AG08396 (cell line): ENCODE data around the gene PRDX2.
A peak's percentile ranks its signal among the peaks of the same experiment; 100 is the strongest.
"Not testable (repeated sequence)": the region's sequence is repeated elsewhere in the genome, so short reads cannot be mapped to it uniquely, and the experiment has no call there.

Experiments used
- DNase-seq: peaks from one replicate; pipeline ENCODE4 v3.0.0; 2012; ENCODE audit warnings: low spot score, mixed read lengths

Gene PRDX2

DNA sequence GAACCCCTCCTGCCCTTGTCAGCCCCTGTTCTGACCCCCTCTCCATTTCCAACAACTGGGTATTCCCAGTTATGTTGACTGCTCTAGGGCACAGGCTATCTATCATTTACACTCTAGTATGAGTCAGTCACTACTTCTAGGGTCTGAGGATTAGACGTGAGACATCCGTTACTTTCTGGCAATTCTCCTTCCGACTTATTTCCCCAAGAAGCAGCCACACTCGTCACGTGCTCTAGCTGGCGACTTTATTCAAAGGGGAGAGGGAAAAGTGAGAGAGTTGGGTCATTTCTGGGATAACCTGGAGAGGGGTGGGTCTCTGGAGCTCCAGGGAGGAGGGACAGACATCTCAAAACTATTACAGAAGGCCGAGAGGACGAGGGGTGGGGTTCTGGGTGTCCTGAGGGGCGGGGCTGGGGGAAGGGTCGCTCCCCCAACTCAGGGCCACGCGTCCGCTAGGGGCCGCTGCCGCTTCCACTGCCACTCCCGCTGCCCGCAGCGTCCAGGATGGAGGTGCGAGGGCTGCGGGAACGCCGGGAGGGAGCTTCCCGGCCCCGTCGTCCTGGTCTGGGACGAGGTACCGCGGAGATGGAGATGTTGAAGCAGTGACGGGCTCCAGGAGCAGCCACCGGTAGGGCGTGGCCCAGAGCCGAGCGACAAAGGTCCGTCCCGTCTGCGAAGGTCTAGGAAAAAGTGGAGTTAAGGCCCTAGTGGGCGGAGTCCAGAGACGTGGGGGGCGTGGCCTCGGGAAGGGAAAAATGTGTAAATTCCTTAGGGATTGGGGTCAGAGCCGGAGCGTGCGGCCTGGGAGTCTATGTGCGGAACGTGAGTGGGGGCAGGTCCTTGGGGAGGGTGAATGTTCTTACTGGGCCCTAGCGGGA lies 23.9 kb upstream of the PRDX2 start:
- DNase-seq = peak; percentile 65

DNA sequence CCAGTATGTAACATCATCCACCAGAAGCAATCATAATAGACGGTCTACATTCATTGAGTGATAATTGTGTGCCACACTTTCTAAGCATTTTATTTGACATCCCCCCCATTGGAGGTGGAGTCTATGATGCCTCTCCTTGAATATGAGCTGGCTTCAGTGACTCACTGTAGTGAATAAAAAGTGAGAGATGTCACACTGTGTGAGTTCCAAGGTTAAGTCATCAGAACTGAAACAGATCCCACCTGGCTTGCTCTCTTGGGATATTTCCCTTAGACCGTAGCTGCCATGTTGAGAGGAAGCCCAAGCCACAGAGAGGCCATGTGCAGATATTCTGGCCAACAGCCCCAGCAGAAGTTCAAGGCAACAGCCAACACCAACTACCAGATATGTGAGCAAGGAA lies 20.2 kb upstream of the PRDX2 start:
- DNase-seq = no peak

DNA sequence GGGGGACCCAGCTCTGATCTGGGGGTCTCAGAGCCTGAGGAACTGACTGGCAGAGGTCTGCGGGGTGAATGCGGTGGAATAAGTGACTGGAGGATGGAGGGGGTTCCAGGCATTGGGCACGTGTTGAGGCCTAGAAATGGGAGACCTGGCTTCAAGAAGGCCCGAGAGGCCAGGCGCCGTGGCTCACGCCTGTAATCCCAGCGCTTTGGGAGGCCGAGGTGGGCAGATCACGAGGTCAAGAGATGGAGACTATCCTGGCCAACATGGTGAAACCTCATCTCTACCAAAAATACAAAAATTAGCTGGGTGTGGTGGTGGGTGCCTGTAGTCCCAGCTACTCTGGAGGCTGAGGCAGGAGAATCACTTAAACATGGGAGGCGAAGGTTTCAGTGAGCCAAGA lies 16.2 kb upstream of the PRDX2 start:
- not testable (repeated sequence) for DNase-seq

DNA sequence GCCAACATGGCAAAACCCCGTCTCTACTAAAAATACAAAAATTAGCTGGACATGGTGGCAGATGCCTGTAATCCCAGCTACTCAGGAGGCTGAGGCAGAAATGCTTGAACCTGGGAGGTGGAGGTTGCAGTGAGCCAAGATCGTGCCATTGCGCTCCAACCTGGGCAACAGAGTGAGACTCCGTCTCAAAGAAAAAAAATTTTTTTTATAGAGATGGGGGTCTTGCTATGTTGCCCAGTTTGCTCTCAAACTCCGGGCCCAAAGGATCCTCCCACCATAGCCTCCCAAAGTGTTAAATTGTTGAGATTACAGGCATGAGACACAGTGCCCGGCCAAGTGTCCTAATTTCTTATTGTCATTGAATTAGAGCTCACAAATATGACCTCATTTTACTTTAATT lies 15.6 kb upstream of the PRDX2 start:
- DNase-seq = not testable (repeated sequence)

DNA sequence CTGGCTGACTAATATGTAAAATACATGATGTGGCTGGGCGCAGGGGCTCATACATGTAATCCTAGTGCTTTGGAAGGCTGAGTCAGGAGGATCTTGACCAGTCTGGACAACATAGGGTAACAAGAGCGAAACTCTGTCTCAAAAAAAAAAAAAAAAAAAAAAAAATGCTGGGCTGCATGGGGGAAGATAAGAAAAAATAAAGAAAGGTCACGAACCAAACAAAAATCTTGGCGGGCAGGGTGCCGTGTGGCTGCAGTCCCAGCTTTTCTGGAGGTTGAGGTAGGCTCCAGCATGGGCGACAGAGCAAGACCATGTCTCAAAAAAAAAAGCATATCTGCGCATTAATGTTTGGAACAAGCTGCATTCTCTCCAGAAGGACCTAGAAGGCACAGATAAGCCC lies 13.5 kb upstream of the PRDX2 start:
- DNase-seq = no peak

DNA sequence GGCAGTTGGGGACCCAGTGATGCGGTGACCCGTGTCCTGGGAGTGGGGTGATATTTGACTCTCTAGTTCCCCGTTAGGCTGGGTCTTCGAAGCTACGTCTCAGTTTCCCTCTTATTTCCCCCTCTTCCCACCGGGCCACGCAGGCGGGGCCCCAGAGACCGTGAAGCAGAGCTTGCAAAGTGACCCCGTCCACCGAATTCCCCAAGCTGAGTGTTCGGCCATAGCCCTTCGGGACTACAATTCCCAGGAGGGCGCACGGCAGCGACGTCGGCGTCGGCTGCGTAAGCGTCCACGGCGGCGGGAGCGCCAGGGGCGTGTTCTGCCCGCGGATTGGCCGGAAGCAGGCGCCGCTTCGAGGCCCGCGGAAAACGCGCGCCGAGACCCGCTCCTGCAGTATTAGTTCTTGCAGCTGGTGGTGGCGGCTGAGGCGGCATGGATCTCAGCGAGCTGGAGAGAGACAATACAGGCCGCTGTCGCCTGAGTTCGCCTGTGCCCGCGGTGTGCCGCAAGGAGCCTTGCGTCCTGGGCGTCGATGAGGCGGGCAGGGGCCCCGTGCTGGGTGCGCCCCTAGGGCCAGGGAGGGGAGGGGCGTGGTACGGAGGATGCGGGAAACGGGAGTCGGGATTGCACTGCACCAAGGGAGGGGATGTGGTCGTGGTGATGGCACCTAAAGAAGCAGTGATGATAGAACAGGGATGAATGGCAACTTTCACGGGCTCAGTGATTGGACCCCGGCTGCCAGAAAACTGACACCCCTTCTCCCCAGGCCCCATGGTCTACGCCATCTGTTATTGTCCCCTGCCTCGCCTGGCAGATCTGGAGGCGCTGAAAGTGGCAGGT lies 4.9 kb upstream of the PRDX2 start, which contains the start of gene RNASEH2A:
Gene RNASEH2A, plus strand, starts transcription at position 343 of the 840 bp plus-strand sequence. Its CDS starts 90 bp downstream, at position 433.
- peak; percentile 98 for DNase-seq

DNA sequence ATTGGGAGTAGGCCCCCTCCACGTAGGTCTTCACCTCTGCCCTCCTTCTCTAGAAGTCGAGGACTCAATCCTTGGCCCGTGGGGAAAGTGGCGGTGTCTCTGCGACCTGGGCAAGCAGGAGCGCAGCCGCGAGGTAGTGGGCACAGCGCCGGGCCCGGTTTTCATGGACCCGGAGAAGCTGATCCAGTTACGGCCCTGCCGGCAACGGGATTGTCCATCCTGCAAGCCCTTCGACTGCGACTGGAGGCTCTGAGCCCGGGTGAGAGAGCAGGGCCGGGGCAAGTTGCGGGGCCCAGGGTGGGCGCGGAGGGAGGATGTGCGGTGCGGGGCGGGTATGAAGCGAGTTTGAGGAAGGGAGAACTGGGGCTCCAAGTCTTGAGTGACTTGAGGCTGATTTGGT lies 2.5 kb upstream of the PRDX2 start:
- no peak for DNase-seq

DNA sequence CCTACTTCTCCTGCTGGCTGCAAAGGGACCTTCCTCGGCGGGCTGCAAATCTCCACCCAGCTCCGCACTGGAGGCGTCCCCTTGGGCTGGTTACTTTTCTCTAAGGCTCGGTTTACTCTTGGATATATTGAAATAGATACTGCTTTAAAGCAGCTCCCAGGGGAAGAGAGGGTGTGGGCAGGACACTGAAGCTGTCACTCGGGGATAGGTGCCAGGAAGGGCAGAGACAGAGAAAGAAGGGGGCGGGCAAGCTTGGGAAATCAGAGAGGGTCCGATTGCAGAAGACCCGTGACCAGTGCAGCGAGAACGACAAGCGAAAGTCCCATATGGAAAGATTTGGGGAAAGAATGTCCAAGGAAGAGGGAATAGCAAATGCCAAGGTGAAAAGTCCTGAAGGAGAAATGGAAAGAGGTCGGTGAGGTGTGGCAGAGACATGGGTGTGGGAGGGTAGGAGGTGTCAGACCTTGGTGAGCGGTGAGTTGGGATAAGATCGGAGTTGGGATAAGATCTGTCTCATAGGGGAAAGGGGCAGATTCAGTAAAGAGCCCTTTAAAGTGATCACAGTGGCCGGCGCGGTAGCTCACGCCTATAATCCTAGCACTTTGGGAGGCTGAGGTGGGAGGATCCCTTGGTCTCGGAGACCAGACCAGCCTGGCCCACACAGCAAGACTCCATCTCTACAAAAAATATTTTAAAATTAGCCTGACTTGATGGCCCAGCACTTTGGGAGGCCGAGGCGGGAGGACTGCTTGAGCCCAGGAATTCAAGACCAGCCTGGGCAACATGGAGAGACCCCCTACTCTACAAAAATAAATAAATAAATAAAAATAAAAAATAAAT lies 887 bp upstream of the PRDX2 start:
- DNase-seq = peak; percentile 65

DNA sequence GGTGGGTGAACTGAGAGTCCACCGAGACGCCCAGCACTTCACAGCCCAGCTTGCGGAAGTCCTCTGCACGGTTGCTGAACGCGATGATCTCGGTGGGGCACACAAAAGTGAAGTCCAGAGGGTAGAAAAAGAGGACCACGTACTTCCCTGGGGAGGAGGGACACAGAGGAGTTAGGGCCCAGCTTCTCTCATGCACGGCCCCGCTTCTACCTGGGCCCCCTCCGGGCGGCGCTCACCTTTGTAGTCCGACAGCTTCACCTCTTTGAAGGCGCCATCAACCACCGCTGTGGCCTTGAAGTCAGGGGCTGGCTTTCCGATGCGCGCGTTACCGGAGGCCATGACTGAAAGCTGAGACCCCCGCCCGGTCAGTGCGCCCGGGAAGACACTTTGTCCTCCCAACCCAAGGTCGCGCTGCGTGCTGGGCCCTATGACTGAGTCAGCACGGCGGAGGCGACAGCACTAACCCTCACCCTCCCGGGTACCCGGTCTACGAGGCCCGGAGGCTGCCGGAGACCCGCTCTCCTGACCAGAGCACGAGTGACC lies 606 bp downstream of the PRDX2 start:
- peak; percentile 34 for DNase-seq

DNA sequence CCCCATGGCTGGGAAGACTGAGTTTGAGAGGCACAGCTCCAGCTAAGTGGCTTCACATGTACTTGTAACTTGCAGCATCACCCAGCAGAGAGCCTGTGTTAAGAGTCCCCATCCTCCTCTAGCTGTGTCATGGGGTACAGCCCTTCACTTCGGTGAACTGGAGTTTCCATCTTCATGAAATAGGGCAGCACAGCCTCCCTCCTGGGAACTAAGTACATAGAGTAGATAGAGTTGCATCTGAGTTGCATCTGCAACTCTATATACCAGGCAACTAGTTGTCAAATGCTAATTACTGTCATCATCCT lies 1.2 kb downstream of the PRDX2 start:
- no peak for DNase-seq

DNA sequence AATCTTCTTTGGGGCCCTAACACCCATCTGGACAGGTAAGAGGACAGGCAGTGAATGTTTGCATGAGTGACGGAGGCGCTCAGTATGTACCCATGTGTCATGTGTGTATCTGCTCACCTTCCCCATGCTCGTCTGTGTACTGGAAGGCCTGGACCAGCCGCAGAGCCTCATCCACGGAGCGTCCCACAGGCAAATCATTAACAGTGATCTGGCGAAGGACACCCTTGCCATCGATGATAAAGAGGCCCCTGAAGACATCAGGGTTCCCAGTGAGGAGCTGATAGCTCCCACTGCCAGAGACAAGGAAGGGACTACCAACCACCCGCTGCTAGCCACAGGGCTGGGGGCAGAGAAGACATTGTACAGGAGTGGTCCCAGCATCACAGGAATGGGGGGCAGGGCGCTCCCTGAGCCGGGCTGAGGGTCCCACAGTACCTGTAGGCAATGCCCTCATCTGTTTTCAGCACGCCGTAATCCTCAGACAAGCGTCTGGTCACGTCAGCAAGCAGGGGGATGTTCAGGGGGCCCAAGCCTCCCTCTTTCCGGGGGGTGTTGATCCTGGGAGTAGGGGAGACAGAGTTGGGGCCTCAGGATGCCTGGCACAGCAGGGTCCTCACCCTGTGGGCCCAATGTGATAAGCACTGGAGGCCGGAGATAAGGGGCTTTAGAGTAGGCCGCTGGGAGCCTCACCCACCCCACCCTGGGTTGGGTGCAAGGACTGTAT lies 1.7 kb downstream of the PRDX2 start:
- DNase-seq = no peak

DNA sequence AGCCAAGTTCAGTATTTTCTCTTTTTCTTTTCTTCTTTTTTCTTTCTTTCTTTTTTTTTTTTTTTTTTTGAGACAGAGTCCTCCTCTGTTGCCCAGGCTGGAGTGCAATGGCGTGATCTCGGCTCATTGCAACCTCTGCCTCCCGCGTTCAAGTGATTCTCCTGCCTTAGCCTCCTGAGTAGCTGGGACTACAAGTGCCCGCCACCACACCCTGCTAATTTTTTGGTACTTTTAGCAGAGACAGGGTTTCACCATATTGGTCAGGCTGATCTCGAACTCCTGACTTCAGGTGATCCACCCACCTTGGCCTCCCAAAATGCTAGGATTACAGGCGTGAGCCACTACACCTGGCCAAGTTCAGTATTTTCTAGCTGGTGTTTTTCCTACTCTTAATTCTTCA lies 4.0 kb downstream of the PRDX2 start:
- DNase-seq = not testable (repeated sequence)

DNA sequence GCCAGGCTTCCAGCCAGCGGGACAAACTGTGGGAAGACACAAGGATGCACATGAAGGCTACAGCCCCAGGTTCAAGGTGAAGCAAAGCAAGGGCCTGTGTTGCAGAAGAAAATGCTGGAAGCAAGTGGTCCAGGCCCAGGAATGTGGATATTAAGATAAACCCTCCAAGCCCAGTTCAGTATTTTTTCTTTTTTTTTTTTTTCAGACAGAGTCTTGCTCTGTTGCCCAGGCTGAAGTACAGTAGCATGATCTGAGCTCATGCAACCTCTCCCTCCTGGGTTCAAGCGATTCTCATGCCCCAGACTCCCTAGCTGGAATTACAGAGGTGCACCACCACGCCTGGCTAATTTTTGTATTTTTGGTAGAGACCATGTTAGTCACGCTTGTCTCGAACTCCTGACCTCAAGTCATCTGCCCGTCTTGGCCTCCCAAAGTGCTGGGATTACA lies 4.4 kb downstream of the PRDX2 start:
- no peak for DNase-seq

DNA sequence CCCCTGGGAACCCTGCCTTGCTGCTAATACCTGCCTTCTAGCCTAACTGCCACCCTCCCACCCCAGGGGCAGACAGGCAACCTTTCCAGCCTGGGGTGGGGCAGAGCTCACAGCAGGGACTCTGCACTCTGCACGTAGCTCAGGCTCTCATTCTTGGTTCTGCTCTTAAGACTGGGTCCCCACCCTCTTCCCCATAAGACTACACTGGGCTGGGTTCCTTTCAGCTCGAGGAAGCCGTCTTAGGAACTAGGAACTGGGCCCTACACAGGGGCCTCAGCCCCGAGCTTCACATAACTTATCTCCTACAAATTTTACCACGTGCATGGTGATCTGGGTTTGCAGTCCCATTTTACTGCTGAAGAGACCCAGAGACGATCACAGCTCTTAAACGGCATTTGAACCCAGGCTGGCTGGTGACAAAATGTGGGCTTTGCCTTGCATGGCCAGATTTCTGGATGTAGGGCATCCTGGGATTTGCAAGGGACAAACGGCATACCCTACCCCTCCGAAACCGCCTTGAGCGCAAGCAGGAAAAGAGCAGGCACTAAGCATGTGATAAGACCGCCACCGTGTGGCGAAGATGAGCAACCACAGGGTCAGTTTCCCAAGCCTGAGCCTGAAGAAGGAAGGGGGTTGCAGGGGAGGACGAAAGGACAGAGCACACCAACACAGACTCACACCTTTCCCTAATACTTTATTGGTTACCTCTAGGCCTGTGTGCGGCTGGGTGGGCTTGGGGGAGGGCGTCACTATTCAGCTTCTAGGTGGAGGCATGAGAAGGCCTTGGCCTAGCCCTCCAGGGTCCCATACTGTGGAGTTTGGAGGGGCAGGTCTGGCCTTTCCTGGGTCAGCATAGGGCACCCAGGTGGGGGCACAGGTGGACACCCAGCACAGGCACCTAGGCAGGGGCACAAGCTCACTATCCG lies 5.2 kb downstream of the PRDX2 start:
- DNase-seq = peak; percentile 71

DNA sequence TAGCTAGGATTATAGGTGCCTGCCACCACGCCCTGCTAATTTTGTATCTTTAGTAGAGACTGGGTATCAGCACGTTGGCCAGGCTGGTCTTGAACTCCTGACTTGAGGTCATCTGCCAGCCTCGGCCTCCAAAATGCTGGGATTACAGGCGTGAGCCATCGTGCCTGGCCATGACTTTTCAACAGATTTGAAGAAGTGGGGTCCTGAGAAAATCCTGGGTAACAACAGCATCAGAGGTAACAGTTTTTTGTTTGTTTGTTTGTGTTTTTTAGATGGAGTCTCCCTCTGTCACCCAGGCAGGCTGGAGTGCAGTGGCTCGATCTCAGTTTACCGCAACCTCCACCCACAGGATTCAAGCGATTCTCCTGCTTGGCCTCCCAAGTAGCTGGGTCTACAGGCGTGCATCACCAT lies 6.6 kb downstream of the PRDX2 start:
- no peak for DNase-seq

DNA sequence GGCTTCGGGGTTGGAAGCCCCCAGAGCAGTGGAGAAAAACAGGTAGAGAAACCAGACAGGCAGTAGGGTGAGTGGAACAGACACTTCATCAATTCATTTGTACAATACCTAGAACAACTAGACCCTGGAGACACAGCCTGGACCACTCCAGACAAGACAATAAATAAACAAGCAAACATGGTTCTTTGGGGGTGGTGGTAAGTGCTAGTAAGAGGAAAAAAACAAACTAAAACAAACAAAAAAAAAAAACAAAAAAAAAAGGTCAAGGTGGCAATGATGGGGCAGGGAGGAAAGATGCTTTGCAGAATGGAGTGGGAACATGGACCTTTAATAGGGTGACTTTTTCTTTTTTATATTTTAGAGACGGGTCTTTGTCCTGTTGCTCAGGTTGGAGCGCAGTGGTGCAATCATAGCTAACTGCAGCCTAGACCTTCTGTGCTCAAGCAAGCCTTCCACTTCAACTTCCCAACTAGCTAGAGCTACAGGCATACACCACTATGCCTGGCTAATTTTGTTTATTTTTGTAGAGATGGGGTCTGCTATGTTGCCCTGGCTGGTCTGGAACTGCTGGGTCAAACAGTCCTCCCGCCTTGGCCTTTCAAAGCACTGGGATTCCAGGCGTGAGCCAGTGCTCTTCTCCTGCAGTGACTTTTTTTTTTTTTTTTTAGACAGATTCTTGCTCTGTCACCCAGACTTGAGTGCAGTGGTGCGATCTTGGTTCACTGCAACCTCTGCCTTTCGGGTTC lies 7.2 kb downstream of the PRDX2 start:
- no peak for DNase-seq

DNA sequence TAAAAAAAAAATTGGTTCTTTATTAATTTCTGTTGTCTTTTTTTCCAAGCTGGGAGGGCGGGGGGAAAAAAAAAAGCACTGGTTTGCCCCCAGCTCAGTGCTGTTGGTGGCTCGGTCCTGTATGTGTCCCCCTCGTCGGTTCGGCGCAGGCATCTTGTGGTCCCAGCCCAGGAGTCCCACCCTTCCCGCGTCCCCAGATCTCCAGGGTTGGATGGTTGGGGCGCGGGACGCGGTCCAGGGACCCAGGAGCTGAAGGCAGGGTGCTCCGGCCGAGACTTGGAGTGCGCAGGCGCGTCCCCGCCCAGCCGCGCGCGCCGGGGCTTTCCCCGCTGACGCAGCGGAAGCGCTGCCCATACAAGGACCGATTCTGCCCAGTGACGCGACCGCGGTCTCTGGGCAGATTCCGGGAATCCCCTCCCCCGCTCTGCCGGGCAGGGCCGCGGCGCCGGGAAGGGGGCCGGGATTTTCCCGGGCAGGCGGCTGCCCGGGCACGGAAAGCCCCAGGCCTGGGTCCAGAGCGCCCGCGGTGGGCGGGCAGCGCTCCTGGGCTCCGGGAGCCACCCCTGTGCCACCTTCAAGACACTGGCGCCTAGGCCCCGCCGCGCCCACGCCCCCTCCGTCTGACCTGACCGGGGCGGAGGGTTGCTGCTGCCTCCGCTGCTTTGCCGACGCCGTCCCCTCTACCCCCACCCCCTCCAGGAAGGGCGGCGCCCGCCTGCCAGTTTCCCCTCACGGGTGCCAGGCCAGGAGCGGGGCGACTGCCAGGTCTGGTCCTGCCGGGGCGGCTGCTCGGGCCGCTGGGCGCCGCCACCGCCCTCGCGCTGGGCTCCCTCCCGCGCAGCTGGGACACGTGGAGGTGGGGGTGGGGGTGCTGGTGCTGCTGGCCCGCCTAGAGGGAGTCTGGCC lies 8.1 kb downstream of the PRDX2 start:
- DNase-seq = peak; percentile 98

DNA sequence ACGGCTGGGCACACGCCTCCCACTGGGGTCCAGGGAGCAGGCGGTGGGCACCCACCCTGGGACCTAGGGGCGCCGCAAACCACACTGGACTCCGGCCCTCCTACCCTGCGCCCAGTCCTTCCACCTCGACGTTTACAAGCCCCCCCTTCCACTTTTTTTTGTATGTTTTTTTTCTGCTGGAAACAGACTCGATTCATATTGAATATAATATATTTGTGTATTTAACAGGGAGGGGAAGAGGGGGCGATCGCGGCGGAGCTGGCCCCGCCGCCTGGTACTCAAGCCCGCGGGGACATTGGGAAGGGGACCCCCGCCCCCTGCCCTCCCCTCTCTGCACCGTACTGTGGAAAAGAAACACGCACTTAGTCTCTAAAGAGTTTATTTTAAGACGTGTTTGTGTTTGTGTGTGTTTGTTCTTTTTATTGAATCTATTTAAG lies 8.7 kb downstream of the PRDX2 start:
- peak; percentile 9 for DNase-seq
